Nephron (organoid): ENCODE results near the gene TNFRSF25.
A peak's percentile ranks its signal among the peaks of the same experiment; 100 is the strongest.

ENCODE experiments used
- H3K27ac Mint-ChIP-seq, 3 experiments: 2 replicates each; pipeline ENCODE4 v1.8.0; 2020; ENCODE audit warnings: mixed read lengths in 3 of 3, mild to moderate bottlenecking in 2 of 3, moderate library complexity in 1 of 3
- H3K27me3 Mint-ChIP-seq: 2 replicates; pipeline ENCODE4 v1.8.0; 2021; ENCODE audit warnings: low read depth, mild to moderate bottlenecking, moderate library complexity, mixed read lengths
- H3K36me3 Mint-ChIP-seq: 2 replicates; pipeline ENCODE4 v1.8.0; 2020; ENCODE audit warnings: low read depth, mixed read lengths
- H3K4me1 Mint-ChIP-seq: 2 replicates; pipeline ENCODE4 v1.8.0; 2020; ENCODE audit warnings: mixed read lengths
- H3K4me3 Mint-ChIP-seq, 3 experiments: 2 replicates each; pipeline ENCODE4 v1.8.0; 2020; ENCODE audit warnings: mild to moderate bottlenecking in 3 of 3, mixed read lengths in 3 of 3, moderate library complexity in 2 of 3
- H3K9me3 Mint-ChIP-seq: 2 replicates; pipeline ENCODE4 v1.8.0; 2020; ENCODE audit warnings: mixed read lengths
- TF ChIP-seq, protein P1 (sequence below), 3 experiments: fragments of 200-600 bp; sonication (generic); IDR thresholded peaks; one replicate each; pipeline ENCODE4 v1.5.0; 2021; ENCODE audit warnings: antibody characterized with exemption in 3 of 3; ENCODE audit not compliant: unreplicated experiment in 3 of 3

The TNFRSF25 gene, protein sequence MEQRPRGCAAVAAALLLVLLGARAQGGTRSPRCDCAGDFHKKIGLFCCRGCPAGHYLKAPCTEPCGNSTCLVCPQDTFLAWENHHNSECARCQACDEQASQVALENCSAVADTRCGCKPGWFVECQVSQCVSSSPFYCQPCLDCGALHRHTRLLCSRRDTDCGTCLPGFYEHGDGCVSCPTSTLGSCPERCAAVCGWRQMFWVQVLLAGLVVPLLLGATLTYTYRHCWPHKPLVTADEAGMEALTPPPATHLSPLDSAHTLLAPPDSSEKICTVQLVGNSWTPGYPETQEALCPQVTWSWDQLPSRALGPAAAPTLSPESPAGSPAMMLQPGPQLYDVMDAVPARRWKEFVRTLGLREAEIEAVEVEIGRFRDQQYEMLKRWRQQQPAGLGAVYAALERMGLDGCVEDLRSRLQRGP

GRCh38 chr1:6466023-6466422 is at the start of gene TNFRSF25:
Gene TNFRSF25 (minus strand): TSS chr1:6466173. CDS start chr1:6466107, 66 bp downstream.
- Mint-ChIP-seq H3K27ac (no peak within 1 kb of the TSS), H3K4me3 (no peak within 1 kb of the TSS), H3K4me1 (no peaks in the 10 kb centered on the region), H3K27me3 (peaks cover 9% of the 10 kb centered on the region), H3K9me3 (no peaks in the 10 kb centered on the region), H3K36me3 (peaks cover 21% of the 10 kb centered on the region)
- TF ChIP-seq, protein P1, sequence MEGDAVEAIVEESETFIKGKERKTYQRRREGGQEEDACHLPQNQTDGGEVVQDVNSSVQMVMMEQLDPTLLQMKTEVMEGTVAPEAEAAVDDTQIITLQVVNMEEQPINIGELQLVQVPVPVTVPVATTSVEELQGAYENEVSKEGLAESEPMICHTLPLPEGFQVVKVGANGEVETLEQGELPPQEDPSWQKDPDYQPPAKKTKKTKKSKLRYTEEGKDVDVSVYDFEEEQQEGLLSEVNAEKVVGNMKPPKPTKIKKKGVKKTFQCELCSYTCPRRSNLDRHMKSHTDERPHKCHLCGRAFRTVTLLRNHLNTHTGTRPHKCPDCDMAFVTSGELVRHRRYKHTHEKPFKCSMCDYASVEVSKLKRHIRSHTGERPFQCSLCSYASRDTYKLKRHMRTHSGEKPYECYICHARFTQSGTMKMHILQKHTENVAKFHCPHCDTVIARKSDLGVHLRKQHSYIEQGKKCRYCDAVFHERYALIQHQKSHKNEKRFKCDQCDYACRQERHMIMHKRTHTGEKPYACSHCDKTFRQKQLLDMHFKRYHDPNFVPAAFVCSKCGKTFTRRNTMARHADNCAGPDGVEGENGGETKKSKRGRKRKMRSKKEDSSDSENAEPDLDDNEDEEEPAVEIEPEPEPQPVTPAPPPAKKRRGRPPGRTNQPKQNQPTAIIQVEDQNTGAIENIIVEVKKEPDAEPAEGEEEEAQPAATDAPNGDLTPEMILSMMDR (IDR thresholded peaks at IDR 0.05; ENCODE audit: unreplicated experiment in 3 of 3): no peak

- Mint-ChIP-seq H3K27ac (no peak overlapping the region), H3K4me3 (no peak overlapping the region), H3K27me3 (no peaks in the 10 kb centered on the region), H3K9me3 (no peaks in the 10 kb centered on the region), H3K36me3 (no peaks in the 10 kb centered on the region), H3K4me1 (peaks cover 38% of the 10 kb centered on the region)
- TF ChIP-seq, protein P1 (IDR thresholded peaks at IDR 0.05; ENCODE audit: unreplicated experiment in 3 of 3): no peak
Observed at GRCh38 chr1:6515771-6516170, 49.8 kb upstream of the TNFRSF25 start.

GRCh38 chr1:6513320-6513801 is 47.4 kb upstream of the TNFRSF25 start:
- Mint-ChIP-seq H3K36me3 (no peaks in the 10 kb centered on the region), H3K27me3 (no peaks in the 10 kb centered on the region), H3K9me3 (no peaks in the 10 kb centered on the region), H3K27ac (no peak overlapping the region), H3K4me1 (peaks cover 28% of the 10 kb centered on the region), H3K4me3 (no peak overlapping the region)
- TF ChIP-seq, protein P1 (IDR thresholded peaks at IDR 0.05; ENCODE audit: unreplicated experiment in 3 of 3): no peak

- no peaks in the 10 kb centered on the region for H3K36me3 Mint-ChIP-seq
- no peak overlapping the region for H3K4me3 Mint-ChIP-seq
- H3K27me3 Mint-ChIP-seq: no peaks in the 10 kb centered on the region
- no peak overlapping the region for H3K27ac Mint-ChIP-seq
- H3K4me1 Mint-ChIP-seq: peaks cover 29% of the 10 kb centered on the region
- H3K9me3 Mint-ChIP-seq: no peaks in the 10 kb centered on the region
- TF ChIP-seq, protein P1 (IDR thresholded peaks at IDR 0.05; ENCODE audit: unreplicated experiment in 3 of 3): no peak
Observed at GRCh38 chr1:6512908-6513280, 46.9 kb upstream of the TNFRSF25 start.

GRCh38 chr1:6512245-6512907 is 46.4 kb upstream of the TNFRSF25 start:
- Mint-ChIP-seq H3K4me1 (peaks cover 25% of the 10 kb centered on the region), H3K27ac (peak overlapping the region; percentile 30 to 63 (median 54)), H3K27me3 (no peaks in the 10 kb centered on the region), H3K9me3 (no peaks in the 10 kb centered on the region), H3K36me3 (no peaks in the 10 kb centered on the region), H3K4me3 (no peak overlapping the region)
- TF ChIP-seq, protein P1 (IDR thresholded peaks at IDR 0.05; ENCODE audit: unreplicated experiment in 3 of 3): no peak
